ENCODE data around the gene SCTR. TPM values are rescaled to one million over a fixed set of nuclear protein-coding genes. Genes with fewer than 3 reads are reported as not detected.

The SCTR gene
- total and polyA plus RNA-seq, 4 donors = 4.6 to 42.7 (median 28.0) TPM

DNA sequence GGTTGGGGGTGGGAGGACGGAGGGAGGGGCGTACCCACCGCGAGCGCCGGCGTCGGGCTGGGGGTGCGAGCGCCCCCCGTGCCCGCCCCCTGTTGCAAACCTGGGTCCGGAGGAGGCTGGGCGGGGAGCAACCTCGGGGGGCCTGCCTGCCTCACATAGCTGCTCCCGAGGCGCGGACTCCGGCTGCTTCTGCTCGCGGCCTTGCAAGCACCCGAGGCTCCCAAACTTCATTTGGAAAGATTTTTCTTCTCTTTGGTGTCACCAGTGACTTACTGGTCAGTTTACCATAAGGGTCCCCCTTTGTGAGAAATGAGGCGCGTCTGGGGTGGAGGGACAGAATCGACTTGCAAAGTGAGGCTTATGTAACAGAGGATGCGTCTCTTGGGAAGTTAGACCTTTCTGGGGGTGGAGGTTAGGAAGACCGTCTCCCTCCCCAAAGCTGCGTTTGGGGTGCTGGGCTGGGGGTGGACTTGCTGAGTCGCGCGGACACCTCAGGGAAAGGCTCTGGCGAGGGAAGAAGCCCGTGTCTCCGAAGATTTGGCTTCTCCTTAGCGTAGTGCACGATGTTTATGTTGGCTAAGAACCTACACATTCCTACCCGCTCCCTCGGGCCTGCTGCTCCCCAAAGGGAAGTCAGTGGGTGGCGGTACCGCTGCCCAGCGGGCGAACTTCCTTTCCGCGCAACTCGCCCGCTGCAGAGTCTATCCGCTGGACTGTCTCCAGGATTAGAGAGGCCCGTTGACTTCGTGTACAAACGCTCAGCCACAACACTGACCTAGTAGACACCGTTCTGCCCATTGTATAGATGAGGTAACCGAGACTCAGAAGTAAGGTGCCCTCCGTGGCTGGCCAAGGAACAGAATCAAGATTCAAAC lies 92.1 kb downstream of the SCTR start:
- H3K36me3 ChIP-seq (ENCODE audit: control insufficient read depth in 4 of 4, insufficient read depth in 4 of 4, low read length in 4 of 4) = peaks cover 0 to 4% (median 0%) of the 10 kb centered on the region in 4 donors
- peaks cover 0 to 42% (median 7%) of the 10 kb centered on the region in 5 donors for H3K4me1 ChIP-seq (ENCODE audit: control insufficient read depth in 5 of 5, insufficient read depth in 5 of 5, low read length in 5 of 5)
- DNase-seq (peak; percentile 55 to 65 (median 65)), ATAC-seq (ENCODE audit: insufficient read depth, low FRiP score) (peak; percentile 28)
- peak overlapping the region; percentile 34 for H3K4me3 ChIP-seq
- H3K27ac ChIP-seq (ENCODE audit: low read depth in 1 of 2, low read length in 1 of 2) = peak overlapping the region in 1 of 2 donors; percentile 19
- H3K9ac ChIP-seq (ENCODE audit: insufficient read depth in 1 of 2, low read length in 2 of 2) = peak overlapping the region; percentile 16 to 50
- WGBS, 2 donors = 4% methylated on average over 52 to 53 of the region's 53 CpGs
- TF ChIP-seq, protein P1, sequence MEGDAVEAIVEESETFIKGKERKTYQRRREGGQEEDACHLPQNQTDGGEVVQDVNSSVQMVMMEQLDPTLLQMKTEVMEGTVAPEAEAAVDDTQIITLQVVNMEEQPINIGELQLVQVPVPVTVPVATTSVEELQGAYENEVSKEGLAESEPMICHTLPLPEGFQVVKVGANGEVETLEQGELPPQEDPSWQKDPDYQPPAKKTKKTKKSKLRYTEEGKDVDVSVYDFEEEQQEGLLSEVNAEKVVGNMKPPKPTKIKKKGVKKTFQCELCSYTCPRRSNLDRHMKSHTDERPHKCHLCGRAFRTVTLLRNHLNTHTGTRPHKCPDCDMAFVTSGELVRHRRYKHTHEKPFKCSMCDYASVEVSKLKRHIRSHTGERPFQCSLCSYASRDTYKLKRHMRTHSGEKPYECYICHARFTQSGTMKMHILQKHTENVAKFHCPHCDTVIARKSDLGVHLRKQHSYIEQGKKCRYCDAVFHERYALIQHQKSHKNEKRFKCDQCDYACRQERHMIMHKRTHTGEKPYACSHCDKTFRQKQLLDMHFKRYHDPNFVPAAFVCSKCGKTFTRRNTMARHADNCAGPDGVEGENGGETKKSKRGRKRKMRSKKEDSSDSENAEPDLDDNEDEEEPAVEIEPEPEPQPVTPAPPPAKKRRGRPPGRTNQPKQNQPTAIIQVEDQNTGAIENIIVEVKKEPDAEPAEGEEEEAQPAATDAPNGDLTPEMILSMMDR (IDR thresholded peaks at IDR 0.05; ENCODE audit: control extremely low read depth, extremely low read depth) = no peak
- no peaks in the 10 kb centered on the region for H3K9me3 ChIP-seq (ENCODE audit: control insufficient read depth in 4 of 4, insufficient read depth in 3 of 4, low read length in 3 of 4)
- no peaks in the 10 kb centered on the region for H3K27me3 ChIP-seq (ENCODE audit: control insufficient read depth in 3 of 3, insufficient read depth in 3 of 3, low read length in 2 of 3)

DNA sequence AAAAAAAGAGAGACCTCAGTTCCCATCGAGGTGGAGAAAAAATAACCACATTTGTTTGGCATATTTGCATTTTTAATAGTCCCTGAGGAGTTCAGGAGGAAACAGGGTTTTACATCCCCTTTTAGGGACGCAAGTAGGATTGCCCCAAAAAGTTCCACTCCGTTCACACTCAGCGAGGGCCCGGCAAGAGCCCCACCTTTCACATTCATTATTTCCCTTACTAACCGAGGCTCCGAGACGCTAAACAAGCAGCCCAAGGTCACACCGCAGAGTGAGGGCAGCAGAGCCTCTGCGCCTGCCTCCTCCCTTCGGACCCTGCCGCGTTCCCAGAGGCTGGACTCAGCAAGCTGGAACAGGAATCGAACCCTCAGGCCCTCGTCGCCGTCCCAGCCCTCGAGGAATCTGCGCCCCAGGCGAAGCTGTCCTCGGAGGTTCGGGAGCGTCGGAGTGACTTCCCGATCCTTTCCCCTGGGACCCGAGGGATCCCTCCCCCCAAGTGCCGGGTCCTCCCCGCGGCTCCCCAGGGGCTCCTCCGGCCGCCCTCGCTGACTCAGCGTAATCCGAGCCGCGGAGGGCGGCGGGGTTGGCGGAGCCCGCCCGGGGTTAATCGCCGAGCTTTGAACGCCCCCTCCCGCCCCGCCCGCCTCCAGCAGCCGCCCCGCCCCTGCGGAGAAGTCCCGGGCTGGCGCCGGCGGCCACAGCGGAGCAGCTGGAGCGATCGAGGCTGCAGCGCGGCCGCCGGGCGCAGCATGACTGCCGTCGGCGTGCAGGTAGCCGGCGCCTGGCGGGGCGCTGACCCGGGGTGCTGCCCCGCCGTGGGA lies 92.9 kb downstream of the SCTR start, which contains the start of gene TMEM37:
Gene TMEM37, plus strand, starts transcription at position 700 of the 821 bp plus-strand sequence. Its CDS starts 50 bp downstream, at position 750.
- H3K27ac ChIP-seq (ENCODE audit: low read depth in 1 of 2, low read length in 1 of 2) = peak within 1 kb of the TSS in 1 of 2 donors; percentile 87
- TF ChIP-seq, protein P1 (IDR thresholded peaks at IDR 0.05; ENCODE audit: control extremely low read depth, extremely low read depth) = no peak
- H3K9me3 ChIP-seq (ENCODE audit: control insufficient read depth in 4 of 4, insufficient read depth in 3 of 4, low read length in 3 of 4) = no peaks in the 10 kb centered on the region
- no peaks in the 10 kb centered on the region for H3K27me3 ChIP-seq (ENCODE audit: control insufficient read depth in 3 of 3, insufficient read depth in 3 of 3, low read length in 2 of 3)
- 3 to 6% methylated on average over 53 to 72 of the region's 72 CpGs for WGBS, 2 donors
- DNase-seq (peak; percentile 88 to 94 (median 89)), ATAC-seq (ENCODE audit: insufficient read depth, low FRiP score) (peak; percentile 60)
- peaks cover 0 to 50% (median 7%) of the 10 kb centered on the region in 5 donors for H3K4me1 ChIP-seq (ENCODE audit: control insufficient read depth in 5 of 5, insufficient read depth in 5 of 5, low read length in 5 of 5)
- H3K4me3 ChIP-seq = peak within 1 kb of the TSS; percentile 45
- peak within 1 kb of the TSS; percentile 16 to 81 for H3K9ac ChIP-seq (ENCODE audit: insufficient read depth in 1 of 2, low read length in 2 of 2)
- H3K36me3 ChIP-seq (ENCODE audit: control insufficient read depth in 4 of 4, insufficient read depth in 4 of 4, low read length in 4 of 4) = no peaks in the 10 kb centered on the region

DNA sequence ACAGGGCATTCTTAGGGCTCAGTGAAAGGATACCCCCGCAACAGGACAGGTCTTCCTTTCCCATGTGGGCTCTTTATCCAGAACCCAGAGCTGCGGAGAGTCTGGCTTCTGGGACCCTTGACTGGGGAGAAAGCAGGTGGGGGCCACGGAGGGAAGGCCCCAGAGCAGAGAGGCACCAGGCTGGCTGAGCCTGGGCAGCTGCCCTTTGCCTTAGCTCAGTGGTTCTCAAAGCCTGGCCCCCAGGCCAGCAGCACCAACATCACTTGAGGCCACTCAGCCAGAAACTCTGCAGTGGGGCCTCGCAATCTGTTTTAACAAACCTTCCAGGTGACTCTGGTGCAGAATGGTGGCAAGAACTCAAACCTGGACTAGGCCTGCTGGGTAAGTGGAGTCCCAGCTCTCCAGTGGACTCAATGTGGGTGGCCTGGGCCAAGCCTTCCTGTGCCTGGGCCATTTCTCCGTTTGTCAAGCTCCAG lies 94.2 kb downstream of the SCTR start:
- Histone ChIP-seq H3K27me3 (ENCODE audit: control insufficient read depth in 3 of 3, insufficient read depth in 3 of 3, low read length in 2 of 3) (no peaks in the 10 kb centered on the region), H3K36me3 (ENCODE audit: control insufficient read depth in 4 of 4, insufficient read depth in 4 of 4, low read length in 4 of 4) (no peaks in the 10 kb centered on the region), H3K9ac (ENCODE audit: insufficient read depth in 1 of 2, low read length in 2 of 2) (no peak overlapping the region), H3K9me3 (ENCODE audit: control insufficient read depth in 4 of 4, insufficient read depth in 3 of 4, low read length in 3 of 4) (no peaks in the 10 kb centered on the region), H3K4me1 (ENCODE audit: control insufficient read depth in 5 of 5, insufficient read depth in 5 of 5, low read length in 5 of 5) (peaks cover 0 to 47% (median 6%) of the 10 kb centered on the region in 5 donors), H3K27ac (ENCODE audit: low read depth in 1 of 2, low read length in 1 of 2) (peak overlapping the region in 1 of 2 donors; percentile 41), H3K4me3 (no peak overlapping the region)
- WGBS, 2 donors = 89 to 92% methylated on average over 5 of the region's 5 CpGs
- ATAC-seq (ENCODE audit: insufficient read depth, low FRiP score) (no peak), DNase-seq (no peak)
- TF ChIP-seq, protein P1 (IDR thresholded peaks at IDR 0.05; ENCODE audit: control extremely low read depth, extremely low read depth) = no peak

Measured in lung (tissue), 12 donors.